Panc1 (cell line): ENCODE results near the gene HSPBP1. TPM values are rescaled to one million over a fixed set of nuclear protein-coding genes. Genes with fewer than 3 reads are reported as not detected.

ENCODE experiments used
- ATAC-seq: fragments of 200-7000 bp; cut with Tn5 transposase; 2 replicates; pipeline ENCODE4 v1.9.1; 2020; ENCODE audit warnings: mild to moderate bottlenecking, moderate library complexity
- BruUV-seq: library from RNA; stranded (reverse); fragments of 400-500 nt; replicated peaks from 2 replicates; lab custom pipeline; 2021; lab: Mats Ljungman, UMichigan
- CTCF ChIA-PET: fragments of 300-600 bp; sonication (Branson Sonifier 250); formaldehyde crosslinking; loops from one replicate; lab custom pipeline; 2022; ENCODE audit warnings: antibody characterized with exemption; lab: Charles Lee
- POLR2A ChIA-PET: fragments of 300-600 bp; sonication (Branson Sonifier 250); formaldehyde crosslinking; loops from one replicate; lab custom pipeline; 2022; ENCODE audit warnings: antibody characterized with exemption; lab: Charles Lee
- DNase-seq: peaks from one replicate; pipeline ENCODE4 v3.0.0-alpha.2; 2010; ENCODE audit warnings: low read depth, low spot score
- H3K27ac ChIP-seq: 2 replicates; pipeline ENCODE4 v1.5.1; 2011; ENCODE audit warnings: mild to moderate bottlenecking, low read length, inconsistent platforms
- H3K27me3 ChIP-seq: fragments of 200-500 bp; sonication (Bioruptor generic); 2 replicates; pipeline ENCODE4 v1.6.0; 2014; ENCODE audit warnings: low read length, inconsistent platforms; ENCODE audit not compliant: control insufficient read depth, insufficient read depth
- H3K36me3 ChIP-seq: fragments of 200-500 bp; sonication (Bioruptor generic); 2 replicates; pipeline ENCODE4 v1.5.1; 2014; ENCODE audit warnings: inconsistent platforms, mild to moderate bottlenecking, low read length, moderate library complexity; ENCODE audit not compliant: control insufficient read depth, insufficient read depth
- H3K4me1 ChIP-seq: 2 replicates; pipeline ENCODE4 v1.5.1; 2011; ENCODE audit warnings: inconsistent platforms, mild to moderate bottlenecking, low read length, moderate library complexity; ENCODE audit not compliant: control insufficient read depth, insufficient read depth
- H3K4me3 ChIP-seq, 2 experiments: 2 replicates each; pipeline ENCODE4 v1.5.1; 2011 to 2012; ENCODE audit warnings: low read depth in 2 of 2, low read length in 2 of 2, mild to moderate bottlenecking in 2 of 2, inconsistent platforms in 1 of 2, moderate library complexity in 1 of 2
- H3K9me3 ChIP-seq: fragments of 200-500 bp; sonication (Bioruptor generic); 2 replicates; pipeline ENCODE4 v1.5.1; 2014; ENCODE audit warnings: low read depth, mild to moderate bottlenecking, inconsistent platforms, low read length, moderate library complexity; ENCODE audit not compliant: control insufficient read depth, insufficient read depth
- CTCF ChIP-seq: fragments of 450-650 bp; IDR thresholded peaks from 2 replicates; pipeline ENCODE4 v1.5.1; 2017; ENCODE audit warnings: mild to moderate bottlenecking
- POLR2AphosphoS5 ChIP-seq: IDR thresholded peaks from 2 replicates; pipeline ENCODE4 v1.6.1; 2012; ENCODE audit warnings: mild to moderate bottlenecking, low read depth, low read length, moderate library complexity
- REST ChIP-seq, 2 experiments: IDR thresholded peaks; 2 replicates each; pipeline ENCODE4 v1.6.1; 2011 to 2012; ENCODE audit warnings: low read depth in 2 of 2, control low read depth in 1 of 2, low read length in 1 of 2, mild to moderate bottlenecking in 1 of 2, moderate library complexity in 1 of 2; ENCODE audit not compliant: insufficient read depth in 1 of 2
- SIN3A ChIP-seq: IDR thresholded peaks from 2 replicates; pipeline ENCODE4 v1.6.1; 2012; ENCODE audit warnings: low read depth, mild to moderate bottlenecking, low read length, moderate library complexity, borderline replicate concordance; ENCODE audit not compliant: insufficient read depth
- TCF7L2 ChIP-seq: IDR thresholded peaks from 2 replicates; pipeline ENCODE4 v1.6.1; 2011; ENCODE audit warnings: mild to moderate bottlenecking, low read depth, low read length, inconsistent platforms
- in situ Hi-C: cut with HindIII; loops from 2 replicates; pipeline ENCODE4 v1.10.0; 2016; ENCODE audit warnings: low sequenced_read_pairs, low pct_unique_long_range_greater_than_20kb
- intact Hi-C: fragments of 100-400 bp; cut with micrococcal nuclease; formaldehyde crosslinking; loops from one replicate; pipeline ENCODE4 v1.10.0; 2022; ENCODE audit not compliant: unreplicated experiment
- total RNA-seq: library from RNA; stranded (reverse); gene quantifications from one replicate; pipeline ENCODE4 v1.2.1, GENCODE V29; 2021; ENCODE audit not compliant: unreplicated experiment

The HSPBP1 gene
- total RNA-seq, 1 experiment from 2014 or later = 84.2 TPM

GRCh38 chr19:55283548-55284377 is 3.9 kb upstream of the HSPBP1 start, which contains the start of gene BRSK1:
Gene BRSK1, plus strand, starts transcription at chr19:55283997. Its CDS starts 446 bp downstream, at chr19:55284443.
- no peaks in the 10 kb centered on the region for H3K36me3 ChIP-seq
- intact Hi-C loops (no loop called here), in situ Hi-C loops (no loop called here)
- peak within 1 kb of the TSS; percentile 16 to 27; a peak in 3 of 4 replicates for H3K4me3 ChIP-seq
- no peaks in the 10 kb centered on the region for H3K27me3 ChIP-seq
- CTCF ChIA-PET = no interaction called here
- POLR2A ChIA-PET = no interaction called here
- DNase-seq = no peak
- no peak within 1 kb of the TSS for H3K27ac ChIP-seq
- no peaks in the 10 kb centered on the region for H3K9me3 ChIP-seq
- no peak for ATAC-seq
- H3K4me1 ChIP-seq = peaks cover 23% of the 10 kb centered on the region
- no peak for TF ChIP-seq REST (IDR thresholded peaks at IDR 0.05; ENCODE audit: insufficient read depth in 1 of 2, low read depth in 2 of 2, low read length in 1 of 2)
- BruUV-seq = no TSS peak

GRCh38 chr19:55279340-55279739 is 570 bp downstream of the HSPBP1 start:
- CTCF ChIA-PET = interaction anchor here (0.6 kb wide), 1 partner anchor 146 kb away, joined by 3 read pairs; no protein-coding TSS in a partner anchor
- TSS peak; percentile 85 for BruUV-seq
- POLR2A ChIA-PET = interaction anchor here (0.5 to 1.2 kb wide), 2 partner anchors 20 to 36 kb away, joined by 5 to 7 read pairs; partner anchors contain the start of gene PPP6R1
- DNase-seq (no peak), ATAC-seq (no peak)
- Histone ChIP-seq H3K4me1 (peaks cover 12% of the 10 kb centered on the region), H3K27me3 (no peaks in the 10 kb centered on the region), H3K27ac (peak overlapping the region; percentile 76), H3K9me3 (no peaks in the 10 kb centered on the region), H3K4me3 (peak overlapping the region; percentile 66 to 68), H3K36me3 (no peaks in the 10 kb centered on the region)
- in situ Hi-C loops (no loop called here), intact Hi-C loops (no loop called here)
- TF ChIP-seq TCF7L2 (no peak), SIN3A (no peak), REST (IDR thresholded peaks at IDR 0.05; ENCODE audit: insufficient read depth in 1 of 2, low read depth in 2 of 2, low read length in 1 of 2) (no peak), CTCF (no peak), POLR2AphosphoS5 (no peak; the same call in 1 of the 2 replicates)
